OCI-LY3 (cell line): ENCODE results near the gene RGS1.

Experiments used
- EZH2phosphoT487 ChIP-seq: fragments of 200-600 bp; shearing (Covaris generic); IDR thresholded peaks from 2 replicates; pipeline ENCODE4 v1.6.1; 2018; ENCODE audit warnings: antibody characterized with exemption, mixed run types, low read depth
- TF ChIP-seq, protein P1 (sequence below): fragments of 200-600, 300-600 bp; sonication (generic); IDR thresholded peaks from 2 replicates; pipeline ENCODE4 v1.5.1; 2014; ENCODE audit warnings: antibody characterized with exemption, low read length, low read depth

DNA sequence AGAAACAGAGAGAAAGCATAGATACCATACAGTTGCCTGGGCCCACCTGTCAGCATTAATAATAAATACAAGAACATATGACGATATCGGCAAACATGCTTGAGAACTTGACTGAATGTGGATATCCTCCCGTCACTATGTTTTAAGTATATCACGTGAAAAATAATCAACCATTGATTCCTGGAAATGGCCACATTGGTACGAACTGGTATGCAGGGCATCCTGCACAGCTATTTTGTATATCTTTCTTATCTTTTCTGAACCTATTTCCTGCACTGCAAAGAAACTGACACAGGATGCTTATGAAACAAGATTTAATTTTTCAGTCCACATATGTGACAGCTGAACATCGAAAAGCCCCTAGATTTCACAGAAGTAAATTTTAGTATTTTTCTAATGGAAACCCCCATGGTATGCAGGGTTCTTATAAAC lies 22.8 kb upstream of the RGS1 start:
- TF ChIP-seq, protein P1, sequence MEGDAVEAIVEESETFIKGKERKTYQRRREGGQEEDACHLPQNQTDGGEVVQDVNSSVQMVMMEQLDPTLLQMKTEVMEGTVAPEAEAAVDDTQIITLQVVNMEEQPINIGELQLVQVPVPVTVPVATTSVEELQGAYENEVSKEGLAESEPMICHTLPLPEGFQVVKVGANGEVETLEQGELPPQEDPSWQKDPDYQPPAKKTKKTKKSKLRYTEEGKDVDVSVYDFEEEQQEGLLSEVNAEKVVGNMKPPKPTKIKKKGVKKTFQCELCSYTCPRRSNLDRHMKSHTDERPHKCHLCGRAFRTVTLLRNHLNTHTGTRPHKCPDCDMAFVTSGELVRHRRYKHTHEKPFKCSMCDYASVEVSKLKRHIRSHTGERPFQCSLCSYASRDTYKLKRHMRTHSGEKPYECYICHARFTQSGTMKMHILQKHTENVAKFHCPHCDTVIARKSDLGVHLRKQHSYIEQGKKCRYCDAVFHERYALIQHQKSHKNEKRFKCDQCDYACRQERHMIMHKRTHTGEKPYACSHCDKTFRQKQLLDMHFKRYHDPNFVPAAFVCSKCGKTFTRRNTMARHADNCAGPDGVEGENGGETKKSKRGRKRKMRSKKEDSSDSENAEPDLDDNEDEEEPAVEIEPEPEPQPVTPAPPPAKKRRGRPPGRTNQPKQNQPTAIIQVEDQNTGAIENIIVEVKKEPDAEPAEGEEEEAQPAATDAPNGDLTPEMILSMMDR: no peak
- TF ChIP-seq EZH2phosphoT487: no peak
